ENCODE data around the gene ELAVL4.

GRCh38 chr1:50140182-50140447 is 31.4 kb downstream of the ELAVL4 start:
- TF ChIP-seq, protein P1, sequence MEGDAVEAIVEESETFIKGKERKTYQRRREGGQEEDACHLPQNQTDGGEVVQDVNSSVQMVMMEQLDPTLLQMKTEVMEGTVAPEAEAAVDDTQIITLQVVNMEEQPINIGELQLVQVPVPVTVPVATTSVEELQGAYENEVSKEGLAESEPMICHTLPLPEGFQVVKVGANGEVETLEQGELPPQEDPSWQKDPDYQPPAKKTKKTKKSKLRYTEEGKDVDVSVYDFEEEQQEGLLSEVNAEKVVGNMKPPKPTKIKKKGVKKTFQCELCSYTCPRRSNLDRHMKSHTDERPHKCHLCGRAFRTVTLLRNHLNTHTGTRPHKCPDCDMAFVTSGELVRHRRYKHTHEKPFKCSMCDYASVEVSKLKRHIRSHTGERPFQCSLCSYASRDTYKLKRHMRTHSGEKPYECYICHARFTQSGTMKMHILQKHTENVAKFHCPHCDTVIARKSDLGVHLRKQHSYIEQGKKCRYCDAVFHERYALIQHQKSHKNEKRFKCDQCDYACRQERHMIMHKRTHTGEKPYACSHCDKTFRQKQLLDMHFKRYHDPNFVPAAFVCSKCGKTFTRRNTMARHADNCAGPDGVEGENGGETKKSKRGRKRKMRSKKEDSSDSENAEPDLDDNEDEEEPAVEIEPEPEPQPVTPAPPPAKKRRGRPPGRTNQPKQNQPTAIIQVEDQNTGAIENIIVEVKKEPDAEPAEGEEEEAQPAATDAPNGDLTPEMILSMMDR (IDR thresholded peaks at IDR 0.05; ENCODE audit: insufficient read depth, low read depth, low read length) = no peak
- no peak for TF ChIP-seq EZH2 (IDR thresholded peaks at IDR 0.05; ENCODE audit: insufficient read depth, low read length)
